Large intestine (tissue), 3 donors: ENCODE results near the gene SNCAIP. TPM values are rescaled to one million over a fixed set of nuclear protein-coding genes. Genes with fewer than 3 reads are reported as not detected.

Source experiments
- DNase-seq, 2 donors: peaks; one replicate each; pipeline versions ENCODE4 v3.0.0 to v3.0.0-alpha.2; 2013
- H3K27ac ChIP-seq: one replicate; pipeline ENCODE4 v1.5.1; 2013; ENCODE audit warnings: low read length
- H3K27me3 ChIP-seq: 2 replicates; pipeline ENCODE4 v1.6.1; 2013; ENCODE audit warnings: low read length; ENCODE audit not compliant: control insufficient read depth, insufficient read depth
- H3K36me3 ChIP-seq: 2 replicates; pipeline ENCODE4 v1.6.1; 2013; ENCODE audit warnings: low read length; ENCODE audit not compliant: control insufficient read depth, insufficient read depth
- H3K4me1 ChIP-seq: one replicate; pipeline ENCODE4 v1.6.1; 2013; ENCODE audit warnings: low read length; ENCODE audit not compliant: control insufficient read depth, insufficient read depth
- H3K4me3 ChIP-seq: one replicate; pipeline ENCODE4 v1.5.1; 2013; ENCODE audit warnings: low read length
- H3K9me3 ChIP-seq: one replicate; pipeline ENCODE4 v1.6.1; 2013; ENCODE audit warnings: mild to moderate bottlenecking, low read depth, low read length, moderate library complexity; ENCODE audit not compliant: control insufficient read depth
- WGBS: methylation state at CpG from one replicate; pipeline ENCODE4 v1.1.5; 2013; ENCODE audit warnings: low lambda C conversion rate; ENCODE audit not compliant: insufficient coverage; 5-methylcytosine and 5-hydroxymethylcytosine counted together
- polyA plus RNA-seq: library from polyadenylated mRNA; unstranded; fragments of 120-200 nt; gene quantifications from one replicate; pipeline ENCODE4 v1.2.1, GENCODE V29; 2013

Gene SNCAIP
- polyA plus RNA-seq, 1 donor = 7.3 TPM

GRCh38 chr5:122439645-122440044 lies 127.6 kb downstream of the SNCAIP start:
- H3K27ac ChIP-seq = no peak overlapping the region
- peaks cover 4% of the 10 kb centered on the region for H3K27me3 ChIP-seq
- 100% methylated on average over 1 of the region's 1 CpG for WGBS
- H3K4me3 ChIP-seq = no peak overlapping the region
- H3K4me1 ChIP-seq = no peaks in the 10 kb centered on the region
- no peaks in the 10 kb centered on the region for H3K9me3 ChIP-seq
- H3K36me3 ChIP-seq = peaks cover 8% of the 10 kb centered on the region
- no peak for DNase-seq

GRCh38 chr5:122442938-122443337 lies 130.9 kb downstream of the SNCAIP start:
- H3K27me3 ChIP-seq = peaks cover 4% of the 10 kb centered on the region
- no peak overlapping the region for H3K4me3 ChIP-seq
- peaks cover 13% of the 10 kb centered on the region for H3K36me3 ChIP-seq
- H3K4me1 ChIP-seq = no peaks in the 10 kb centered on the region
- no peak for DNase-seq
- H3K9me3 ChIP-seq = no peaks in the 10 kb centered on the region
- no peak overlapping the region for H3K27ac ChIP-seq
- WGBS = no CpG with 5 or more reads among the region's 1 CpG

- Histone ChIP-seq H3K4me3 (no peak overlapping the region), H3K27ac (no peak overlapping the region), H3K36me3 (peaks cover 13% of the 10 kb centered on the region), H3K27me3 (peaks cover 4% of the 10 kb centered on the region), H3K9me3 (no peaks in the 10 kb centered on the region), H3K4me1 (no peaks in the 10 kb centered on the region)
- DNase-seq = no peak
- WGBS = no CpG with 5 or more reads among the region's 5 CpGs
Observed at GRCh38 chr5:122444411-122444810, 132.4 kb downstream of the SNCAIP start.

- Histone ChIP-seq H3K36me3 (peaks cover 13% of the 10 kb centered on the region), H3K4me3 (no peak overlapping the region), H3K4me1 (no peaks in the 10 kb centered on the region), H3K27ac (no peak overlapping the region), H3K27me3 (peaks cover 4% of the 10 kb centered on the region), H3K9me3 (no peaks in the 10 kb centered on the region)
- DNase-seq = no peak
- WGBS = no CpG with 5 or more reads among the region's 1 CpG
Observed at GRCh38 chr5:122445070-122445469, 133.0 kb downstream of the SNCAIP start.

- WGBS = 100% methylated on average over 1 of the region's 3 CpGs
- Histone ChIP-seq H3K9me3 (no peaks in the 10 kb centered on the region), H3K4me1 (no peaks in the 10 kb centered on the region), H3K4me3 (no peak overlapping the region), H3K36me3 (peaks cover 15% of the 10 kb centered on the region), H3K27me3 (no peaks in the 10 kb centered on the region), H3K27ac (no peak overlapping the region)
- DNase-seq = no peak
Observed at GRCh38 chr5:122447072-122447471, 135.0 kb downstream of the SNCAIP start.

- no peak overlapping the region for H3K27ac ChIP-seq
- H3K9me3 ChIP-seq = no peaks in the 10 kb centered on the region
- H3K27me3 ChIP-seq = no peaks in the 10 kb centered on the region
- no peaks in the 10 kb centered on the region for H3K4me1 ChIP-seq
- no peak for DNase-seq
- H3K4me3 ChIP-seq = no peak overlapping the region
- peaks cover 15% of the 10 kb centered on the region for H3K36me3 ChIP-seq
- WGBS = 83% methylated on average over 2 of the region's 3 CpGs
Observed at GRCh38 chr5:122447879-122448278, 135.8 kb downstream of the SNCAIP start.

GRCh38 chr5:122454541-122454940 lies 142.5 kb downstream of the SNCAIP start:
- Histone ChIP-seq H3K27me3 (no peaks in the 10 kb centered on the region), H3K4me1 (no peaks in the 10 kb centered on the region), H3K36me3 (peaks cover 5% of the 10 kb centered on the region), H3K27ac (no peak overlapping the region), H3K4me3 (no peak overlapping the region), H3K9me3 (no peaks in the 10 kb centered on the region)
- DNase-seq = no peak

GRCh38 chr5:122455939-122456338 lies 143.9 kb downstream of the SNCAIP start:
- H3K4me3 ChIP-seq = no peak overlapping the region
- peaks cover 5% of the 10 kb centered on the region for H3K36me3 ChIP-seq
- DNase-seq = no peak
- H3K27me3 ChIP-seq = no peaks in the 10 kb centered on the region
- no peaks in the 10 kb centered on the region for H3K4me1 ChIP-seq
- WGBS = no CpG with 5 or more reads among the region's 1 CpG
- H3K9me3 ChIP-seq = no peaks in the 10 kb centered on the region
- no peak overlapping the region for H3K27ac ChIP-seq

GRCh38 chr5:122457178-122457826 lies 145.3 kb downstream of the SNCAIP start:
- Histone ChIP-seq H3K27me3 (no peaks in the 10 kb centered on the region), H3K27ac (no peak overlapping the region), H3K4me3 (no peak overlapping the region), H3K4me1 (no peaks in the 10 kb centered on the region), H3K36me3 (no peaks in the 10 kb centered on the region), H3K9me3 (no peaks in the 10 kb centered on the region)
- no peak for DNase-seq
- WGBS = 89% methylated on average over 1 of the region's 6 CpGs

GRCh38 chr5:122458278-122458872 lies 146.3 kb downstream of the SNCAIP start:
- no peaks in the 10 kb centered on the region for H3K36me3 ChIP-seq
- WGBS = no CpG with 5 or more reads among the region's 8 CpGs
- H3K27me3 ChIP-seq = no peaks in the 10 kb centered on the region

GRCh38 chr5:122462486-122462885 lies 150.4 kb downstream of the SNCAIP start:
- H3K4me1 ChIP-seq = no peaks in the 10 kb centered on the region
- H3K27me3 ChIP-seq = no peaks in the 10 kb centered on the region
- H3K4me3 ChIP-seq = no peak overlapping the region
- H3K9me3 ChIP-seq = no peaks in the 10 kb centered on the region
- no peak for DNase-seq
- H3K36me3 ChIP-seq = no peaks in the 10 kb centered on the region
- no peak overlapping the region for H3K27ac ChIP-seq

More at GRCh38 chr5:122458278-122458872, 146.3 kb downstream of the SNCAIP start:
- Histone ChIP-seq H3K4me1 (no peaks in the 10 kb centered on the region), H3K9me3 (no peaks in the 10 kb centered on the region), H3K4me3 (no peak overlapping the region), H3K27ac (no peak overlapping the region)
- peak in 1 of 2 donors; percentile 41 for DNase-seq
